ENCODE results near the gene SPDYE18. TPM values are rescaled to one million over a fixed set of nuclear protein-coding genes. Genes with fewer than 3 reads are reported as not detected.
"Not testable (repeated sequence)": the region's sequence is repeated elsewhere in the genome, so short reads cannot be mapped to it uniquely, and the experiment has no call there.

Gene SPDYE18
- total RNA-seq, 1 donor from 2014 or later: 0.40 TPM

- intact Hi-C loops (cut with micrococcal nuclease): not testable (repeated sequence)
- ATAC-seq: peak; percentile 75
- peak; percentile 76 for DNase-seq
Measured at GRCh38 chr7:77008000-77008399, 54.4 kb downstream of the SPDYE18 start.

GRCh38 chr7:77006127-77007110 lies 55.9 kb downstream of the SPDYE18 start:
- DNase-seq; intact Hi-C loops (cut with micrococcal nuclease): not testable (repeated sequence)
- peak; percentile 46 for ATAC-seq

- intact Hi-C loops (cut with micrococcal nuclease); DNase-seq: not testable (repeated sequence)
- ATAC-seq: peak; percentile 7
Measured at GRCh38 chr7:77005461-77006057, 56.8 kb downstream of the SPDYE18 start.

GRCh38 chr7:77004151-77004550 lies 58.2 kb downstream of the SPDYE18 start:
- DNase-seq; intact Hi-C loops (cut with micrococcal nuclease); ATAC-seq: not testable (repeated sequence)

GRCh38 chr7:77003241-77003640 lies 59.1 kb downstream of the SPDYE18 start:
- DNase-seq; ATAC-seq; intact Hi-C loops (cut with micrococcal nuclease): not testable (repeated sequence)

- intact Hi-C loops (cut with micrococcal nuclease); ATAC-seq; DNase-seq: not testable (repeated sequence)
Measured at GRCh38 chr7:77002678-77003233, 59.6 kb downstream of the SPDYE18 start.

- intact Hi-C loops (cut with micrococcal nuclease); ATAC-seq; DNase-seq: not testable (repeated sequence)
Measured at GRCh38 chr7:77002104-77002503, 60.3 kb downstream of the SPDYE18 start.

Other genes starting within 250 kb of the SPDYE18 start
- gene SPDYE17, start 30.2 kb downstream of the SPDYE18 start, total RNA-seq: not detected
- 11.0 TPM for gene CCDC146, start 60.1 kb upstream of the SPDYE18 start, total RNA-seq
- gene FGL2, start 137.3 kb upstream of the SPDYE18 start, total RNA-seq: 11.9 TPM